ENCODE measurements around the gene RB1.

DNA sequence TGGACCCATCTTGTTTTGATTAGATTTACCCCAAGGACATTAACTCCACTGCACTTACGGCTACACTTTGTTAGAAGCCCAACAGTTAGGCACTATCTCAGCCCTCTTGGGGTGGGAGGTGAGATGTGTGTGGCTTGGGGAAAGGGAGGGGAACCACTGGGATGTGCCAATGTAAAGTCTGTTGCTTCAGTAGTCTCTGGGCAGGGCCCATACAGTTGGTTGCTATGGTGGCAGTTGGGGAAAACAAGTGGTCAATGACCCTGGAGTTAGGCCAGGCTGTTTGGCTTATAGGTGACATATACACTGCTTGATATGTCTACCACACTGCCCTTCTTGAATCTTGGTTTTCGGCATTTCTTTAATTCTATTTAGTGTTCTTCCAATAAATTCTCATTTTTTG, 8.9 kb upstream of the RB1 start:
- TF ChIP-seq POLR2A (IDR thresholded peaks at IDR 0.05) (no peak), POLR2AphosphoS5 (IDR thresholded peaks at IDR 0.05) (no peak), EP300 (IDR thresholded peaks at IDR 0.05) (no peak)
- TF ChIP-seq, protein P1, sequence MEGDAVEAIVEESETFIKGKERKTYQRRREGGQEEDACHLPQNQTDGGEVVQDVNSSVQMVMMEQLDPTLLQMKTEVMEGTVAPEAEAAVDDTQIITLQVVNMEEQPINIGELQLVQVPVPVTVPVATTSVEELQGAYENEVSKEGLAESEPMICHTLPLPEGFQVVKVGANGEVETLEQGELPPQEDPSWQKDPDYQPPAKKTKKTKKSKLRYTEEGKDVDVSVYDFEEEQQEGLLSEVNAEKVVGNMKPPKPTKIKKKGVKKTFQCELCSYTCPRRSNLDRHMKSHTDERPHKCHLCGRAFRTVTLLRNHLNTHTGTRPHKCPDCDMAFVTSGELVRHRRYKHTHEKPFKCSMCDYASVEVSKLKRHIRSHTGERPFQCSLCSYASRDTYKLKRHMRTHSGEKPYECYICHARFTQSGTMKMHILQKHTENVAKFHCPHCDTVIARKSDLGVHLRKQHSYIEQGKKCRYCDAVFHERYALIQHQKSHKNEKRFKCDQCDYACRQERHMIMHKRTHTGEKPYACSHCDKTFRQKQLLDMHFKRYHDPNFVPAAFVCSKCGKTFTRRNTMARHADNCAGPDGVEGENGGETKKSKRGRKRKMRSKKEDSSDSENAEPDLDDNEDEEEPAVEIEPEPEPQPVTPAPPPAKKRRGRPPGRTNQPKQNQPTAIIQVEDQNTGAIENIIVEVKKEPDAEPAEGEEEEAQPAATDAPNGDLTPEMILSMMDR (IDR thresholded peaks at IDR 0.05) = no peak
